ENCODE measurements around the gene CIRBP. TPM values are rescaled to one million over a fixed set of nuclear protein-coding genes. Genes with fewer than 3 reads are reported as not detected.
A peak's percentile ranks its signal among the peaks of the same experiment; 100 is the strongest.

The CIRBP gene
- total and polyA plus RNA-seq, 9 of the 15 experiments (the other 6 are each of a cell fraction or from before 2014, with no cell fraction given): 20.5 to 327 (median 176) TPM

- TF ChIP-seq ZFPM2 (CRISPR knock-in tag; IDR thresholded peaks at IDR 0.05) (no peak), NUFIP1 (IDR thresholded peaks at IDR 0.05; ENCODE audit: partially characterized antibody) (no peak), ZNF766 (CRISPR knock-in tag; conservative IDR thresholded peaks at IDR 0.05) (no peak), ZBTB43 (CRISPR knock-in tag; IDR thresholded peaks at IDR 0.05) (no peak), NONO (IDR thresholded peaks at IDR 0.05; ENCODE audit: low read depth in 2 of 2, low read length in 1 of 2) (peak in 1 of 2 experiments; percentile 80; a peak in 1 of 4 replicates), SREBF1 (IDR thresholded peaks at IDR 0.05; ENCODE audit: borderline replicate concordance, low read depth, low read length) (no peak), ZNF280A (IDR thresholded peaks at IDR 0.05; ENCODE audit: low read depth, partially characterized antibody) (no peak), SMARCC2 (IDR thresholded peaks at IDR 0.05; ENCODE audit: low read depth) (no peak), CREB5 (CRISPR knock-in tag; IDR thresholded peaks at IDR 0.05) (no peak), ZNF740 (CRISPR knock-in tag; IDR thresholded peaks at IDR 0.05) (peak; percentile 68; the same call in 1 of the 2 replicates), ZNF740 (tag; IDR thresholded peaks at IDR 0.05) (no peak), TOE1 (IDR thresholded peaks at IDR 0.05; ENCODE audit: borderline replicate concordance) (no peak), TOE1 (CRISPR knock-in tag; IDR thresholded peaks at IDR 0.05; ENCODE audit: borderline replicate concordance, low read depth) (no peak), NR2C2 (CRISPR knock-in tag; IDR thresholded peaks at IDR 0.05) (no peak), NR2C2 (tag; IDR thresholded peaks at IDR 0.05) (no peak), SP1 (CRISPR knock-in tag; IDR thresholded peaks at IDR 0.05) (peak; percentile 46; the same call in 1 of the 2 replicates), RCOR1 (IDR thresholded peaks at IDR 0.05; ENCODE audit: borderline replicate concordance in 1 of 2, low read depth in 2 of 2, low read length in 2 of 2) (no peak), ATF1 (CRISPR knock-in tag; IDR thresholded peaks at IDR 0.05) (no peak), ATF1 (tag; IDR thresholded peaks at IDR 0.05) (no peak; the same call in 1 of the 2 replicates), ZC3H11A (IDR thresholded peaks at IDR 0.05; ENCODE audit: low read depth, low read length) (no peak), HDAC6 (IDR thresholded peaks at IDR 0.05; ENCODE audit: low read depth, low read length) (0 out of 2 replicates have a peak, but pooled peaks have one; percentile 81)
These were observed 46.5 kb downstream of the CIRBP start (continued) for GRCh38 chr19:1315470-1316166.

Data from K562 (cell line).